Measurements from ENCODE around the gene ABLIM3.

Gene ABLIM3

DNA sequence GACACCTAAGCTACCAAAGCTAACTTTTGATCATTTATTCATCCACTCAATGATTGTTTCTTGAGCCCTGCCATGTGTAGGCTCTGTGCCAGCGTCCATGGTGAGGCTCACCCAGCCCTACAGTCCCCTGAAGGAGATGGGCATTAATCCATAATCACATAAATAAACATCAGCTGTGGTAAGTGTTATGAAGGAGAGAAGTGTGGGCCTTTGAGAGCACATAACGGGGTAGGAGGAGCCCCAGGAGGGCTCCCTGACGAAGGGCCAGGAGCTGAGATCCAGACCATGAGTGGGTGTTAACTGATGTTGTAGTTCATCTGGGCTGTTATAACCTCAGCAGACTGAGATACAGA is 76.5 kb downstream of the ABLIM3 start:
- TF ChIP-seq, protein P1, sequence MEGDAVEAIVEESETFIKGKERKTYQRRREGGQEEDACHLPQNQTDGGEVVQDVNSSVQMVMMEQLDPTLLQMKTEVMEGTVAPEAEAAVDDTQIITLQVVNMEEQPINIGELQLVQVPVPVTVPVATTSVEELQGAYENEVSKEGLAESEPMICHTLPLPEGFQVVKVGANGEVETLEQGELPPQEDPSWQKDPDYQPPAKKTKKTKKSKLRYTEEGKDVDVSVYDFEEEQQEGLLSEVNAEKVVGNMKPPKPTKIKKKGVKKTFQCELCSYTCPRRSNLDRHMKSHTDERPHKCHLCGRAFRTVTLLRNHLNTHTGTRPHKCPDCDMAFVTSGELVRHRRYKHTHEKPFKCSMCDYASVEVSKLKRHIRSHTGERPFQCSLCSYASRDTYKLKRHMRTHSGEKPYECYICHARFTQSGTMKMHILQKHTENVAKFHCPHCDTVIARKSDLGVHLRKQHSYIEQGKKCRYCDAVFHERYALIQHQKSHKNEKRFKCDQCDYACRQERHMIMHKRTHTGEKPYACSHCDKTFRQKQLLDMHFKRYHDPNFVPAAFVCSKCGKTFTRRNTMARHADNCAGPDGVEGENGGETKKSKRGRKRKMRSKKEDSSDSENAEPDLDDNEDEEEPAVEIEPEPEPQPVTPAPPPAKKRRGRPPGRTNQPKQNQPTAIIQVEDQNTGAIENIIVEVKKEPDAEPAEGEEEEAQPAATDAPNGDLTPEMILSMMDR (IDR thresholded peaks at IDR 0.05; ENCODE audit: low read depth, low read length, missing control alignments), result no peak
- no peak for DNase-seq (ENCODE audit: low read depth)
- in situ Hi-C loops (cut with HindIII; ENCODE audit: low sequenced_read_pairs), result no loop called here
- no peak overlapping the region for H3K4me3 ChIP-seq (ENCODE audit: low read depth, low read length)

DNA sequence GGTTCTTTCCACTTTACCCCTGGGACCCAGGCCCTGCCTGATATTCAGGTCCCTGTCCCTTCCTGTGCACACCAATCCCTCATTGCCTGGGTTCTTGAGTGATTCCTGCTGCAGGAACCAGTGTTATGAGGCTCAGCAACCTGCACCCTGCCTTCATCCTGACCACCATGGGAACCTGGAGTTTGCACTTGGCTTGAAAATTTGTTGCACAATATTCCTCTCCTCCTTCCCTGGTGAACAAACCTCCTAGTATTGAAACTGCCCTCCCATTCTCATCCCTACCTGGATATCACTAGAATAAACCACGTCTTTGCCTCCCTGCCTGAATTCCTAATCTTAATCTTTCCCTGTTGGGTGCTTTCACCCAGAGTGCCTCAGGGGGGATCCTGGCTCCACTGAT is 78.3 kb downstream of the ABLIM3 start:
- H3K4me3 ChIP-seq (ENCODE audit: low read depth, low read length), result no peak overlapping the region
- DNase-seq (ENCODE audit: low read depth), result no peak
- in situ Hi-C loops (cut with HindIII; ENCODE audit: low sequenced_read_pairs), result no loop called here
- TF ChIP-seq, protein P1 (IDR thresholded peaks at IDR 0.05; ENCODE audit: low read depth, low read length, missing control alignments), result no peak

DNA sequence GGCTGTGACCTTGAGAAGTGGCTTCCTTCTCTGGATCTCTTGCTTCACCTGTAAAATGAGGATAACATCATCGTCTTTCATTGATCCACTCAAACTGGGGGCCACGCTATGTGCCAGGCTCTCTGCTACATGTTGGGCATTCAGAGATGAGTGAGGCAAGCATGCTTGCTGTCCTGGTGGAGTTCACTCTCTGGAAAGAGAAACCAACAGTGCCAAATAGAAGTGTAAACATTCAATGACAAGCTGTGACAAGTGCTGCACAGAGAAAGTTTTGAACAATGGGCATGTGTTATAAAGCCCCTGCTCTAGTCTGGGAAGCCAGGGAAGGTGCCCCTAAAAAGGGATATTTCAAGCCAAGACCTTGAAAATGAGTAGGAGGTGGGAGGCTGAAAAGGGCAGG is 79.5 kb downstream of the ABLIM3 start:
- TF ChIP-seq, protein P1 (IDR thresholded peaks at IDR 0.05; ENCODE audit: low read depth, low read length, missing control alignments), result no peak
- in situ Hi-C loops (cut with HindIII; ENCODE audit: low sequenced_read_pairs), result no loop called here
- no peak for DNase-seq (ENCODE audit: low read depth)
- no peak overlapping the region for H3K4me3 ChIP-seq (ENCODE audit: low read depth, low read length)

DNA sequence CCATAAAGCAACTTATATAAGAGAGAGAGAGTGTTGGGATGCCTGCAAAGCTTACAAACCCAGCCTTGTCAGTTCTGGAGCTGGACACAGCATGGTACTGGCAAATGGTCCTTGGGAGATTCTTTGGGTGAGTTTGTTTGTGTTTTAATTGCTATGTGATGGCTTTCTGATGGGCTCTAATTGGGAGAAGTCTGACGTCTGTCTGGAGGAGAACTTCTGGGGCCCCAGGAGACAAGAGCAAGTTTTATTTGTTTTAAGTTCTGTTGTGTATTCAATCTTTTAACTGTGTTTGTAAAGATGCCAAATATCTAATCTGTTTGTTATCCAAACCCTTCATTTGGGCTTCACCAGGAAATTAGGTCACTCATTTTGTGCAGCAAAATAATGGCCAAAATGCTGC is 80.0 kb downstream of the ABLIM3 start:
- in situ Hi-C loops (cut with HindIII; ENCODE audit: low sequenced_read_pairs), result no loop called here
- H3K4me3 ChIP-seq (ENCODE audit: low read depth, low read length), result no peak overlapping the region
- DNase-seq (ENCODE audit: low read depth), result peak; percentile 8
- TF ChIP-seq, protein P1 (IDR thresholded peaks at IDR 0.05; ENCODE audit: low read depth, low read length, missing control alignments), result no peak

DNA sequence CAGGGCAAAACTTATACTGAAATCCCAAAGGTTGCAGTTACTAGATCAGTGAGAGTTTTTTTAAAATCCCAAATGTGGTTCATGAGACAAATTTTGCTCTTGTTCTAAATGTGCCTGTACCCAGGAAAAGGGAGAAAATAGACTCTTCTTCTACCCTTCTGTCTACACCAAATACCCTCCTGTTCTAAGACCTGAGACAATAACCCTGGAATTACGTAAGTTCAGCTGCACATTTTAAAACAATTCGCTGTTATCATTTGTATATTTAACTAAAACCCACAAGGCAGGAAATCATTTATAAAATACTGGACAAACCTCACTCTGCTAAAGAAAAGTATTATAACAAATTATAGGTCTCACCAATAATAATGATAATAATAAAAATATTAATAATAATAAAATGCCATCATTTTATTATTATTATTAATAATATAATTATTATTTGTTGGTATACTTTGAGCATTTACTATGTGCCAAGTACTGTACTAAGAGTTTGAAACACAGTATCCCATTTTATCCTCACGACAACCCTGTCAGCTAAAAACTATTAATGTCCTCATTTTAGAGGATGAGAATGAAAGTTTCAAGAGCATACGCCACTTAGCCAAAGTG is 80.5 kb downstream of the ABLIM3 start:
- in situ Hi-C loops (cut with HindIII; ENCODE audit: low sequenced_read_pairs), result no loop called here
- no peak for DNase-seq (ENCODE audit: low read depth)
- no peak overlapping the region for H3K4me3 ChIP-seq (ENCODE audit: low read depth, low read length)
- TF ChIP-seq, protein P1 (IDR thresholded peaks at IDR 0.05; ENCODE audit: low read depth, low read length, missing control alignments), result no peak

DNA sequence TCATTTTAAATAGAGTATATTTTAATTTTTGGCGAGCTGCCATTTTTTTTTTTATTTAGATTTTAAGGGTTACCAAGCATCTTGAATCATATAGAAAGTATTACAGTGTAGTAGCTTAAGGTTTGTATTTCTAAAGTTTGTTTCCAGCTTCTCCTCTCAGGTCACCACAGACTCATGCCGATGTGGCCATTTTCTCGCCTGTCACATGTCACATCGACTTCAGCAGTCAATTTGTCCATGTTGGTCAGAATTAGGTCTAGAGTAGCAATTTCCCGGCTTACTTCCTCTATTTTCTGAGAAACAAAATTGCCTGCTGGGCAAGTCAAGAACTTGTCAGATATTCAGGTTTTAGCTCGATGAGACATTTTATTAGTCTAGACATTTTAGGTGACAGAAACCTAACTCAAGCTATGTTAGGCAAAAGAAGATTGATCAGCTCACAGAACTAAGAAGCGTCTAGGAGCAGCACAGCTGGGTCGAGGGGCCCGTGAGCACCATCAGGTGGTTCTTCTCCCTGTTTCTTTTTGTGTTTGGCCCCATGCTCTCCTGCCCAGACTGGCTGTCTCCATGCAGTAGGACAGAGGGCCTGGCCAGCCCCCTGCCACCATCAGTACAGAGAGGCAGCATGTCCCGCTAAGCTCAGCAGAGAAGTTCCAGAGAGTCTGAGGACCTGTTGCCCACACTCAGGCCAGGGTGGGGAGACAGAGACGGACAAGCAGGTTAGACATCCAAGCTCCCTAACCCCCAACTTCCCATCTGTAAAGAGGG is 82.0 kb downstream of the ABLIM3 start:
- in situ Hi-C loops (cut with HindIII; ENCODE audit: low sequenced_read_pairs), result no loop called here
- H3K4me3 ChIP-seq (ENCODE audit: low read depth, low read length), result no peak overlapping the region
- DNase-seq (ENCODE audit: low read depth), result no peak
- TF ChIP-seq, protein P1 (IDR thresholded peaks at IDR 0.05; ENCODE audit: low read depth, low read length, missing control alignments), result no peak
